ENCODE measurements around the gene LAMA1. TPM values are rescaled to one million over a fixed set of nuclear protein-coding genes. Genes with fewer than 3 reads are reported as not detected.

Gene LAMA1
- total and polyA plus RNA-seq, 8 donors, result 0.31 to 1.7 (median 1.2) TPM; not detected in 5

GRCh38 chr18:6947338-6948030 is 170.1 kb downstream of the LAMA1 start:
- 31 to 65% (median 41%) methylated on average over 8 to 10 of the region's 10 CpGs for WGBS, 5 donors
- H3K4me3 ChIP-seq, result no peak overlapping the region
- no peaks in the 10 kb centered on the region for H3K9me3 ChIP-seq
- no peak for TF ChIP-seq POLR2AphosphoS5 (IDR thresholded peaks at IDR 0.05)
- no peak for TF ChIP-seq CTCF (IDR thresholded peaks at IDR 0.05)
- no peak for TF ChIP-seq POLR2A (IDR thresholded peaks at IDR 0.05)
- no peak for TF ChIP-seq EP300 (IDR thresholded peaks at IDR 0.05)
- no peak for DNase-seq
- peaks cover 5 to 38% (median 6%) of the 10 kb centered on the region in 4 donors for H3K4me1 ChIP-seq
- H3K36me3 ChIP-seq, result no peaks in the 10 kb centered on the region
- peak overlapping the region in 1 of 5 donors; percentile 49 for H3K27ac ChIP-seq
- intact Hi-C loops (cut with DNase I; ENCODE audit: low total_unique reads), result no loop called here
- no peaks in the 10 kb centered on the region for H3K27me3 ChIP-seq

GRCh38 chr18:6943143-6943542 is 174.5 kb downstream of the LAMA1 start:
- Histone ChIP-seq H3K9me3 (no peaks in the 10 kb centered on the region), H3K4me1 (peaks cover 0 to 21% (median 6%) of the 10 kb centered on the region in 4 donors), H3K36me3 (no peaks in the 10 kb centered on the region), H3K27me3 (no peaks in the 10 kb centered on the region), H3K4me3 (no peak overlapping the region), H3K27ac (peak overlapping the region; percentile 11 to 78 (median 45))
- intact Hi-C loops (cut with DNase I; ENCODE audit: low total_unique reads), result no loop called here
- 26 to 54% (median 32%) methylated on average over 6 of the region's 6 CpGs for WGBS, 5 donors
- peak; percentile 25 to 79 for DNase-seq
- TF ChIP-seq POLR2A (IDR thresholded peaks at IDR 0.05), result no peak
- TF ChIP-seq POLR2AphosphoS5 (IDR thresholded peaks at IDR 0.05), result peak in 1 of 3 donors; percentile 78
- TF ChIP-seq CTCF (IDR thresholded peaks at IDR 0.05), result no peak
- no peak for TF ChIP-seq EP300 (IDR thresholded peaks at IDR 0.05)

- no peak for TF ChIP-seq CTCF (IDR thresholded peaks at IDR 0.05)
- no peak for TF ChIP-seq EP300 (IDR thresholded peaks at IDR 0.05)
- TF ChIP-seq POLR2A (IDR thresholded peaks at IDR 0.05), result no peak
- no peak for TF ChIP-seq POLR2AphosphoS5 (IDR thresholded peaks at IDR 0.05)
- Histone ChIP-seq H3K4me1 (peaks cover 0 to 17% (median 5%) of the 10 kb centered on the region in 4 donors), H3K36me3 (no peaks in the 10 kb centered on the region), H3K27ac (peak overlapping the region; percentile 4 to 78 (median 29)), H3K27me3 (no peaks in the 10 kb centered on the region), H3K4me3 (no peak overlapping the region), H3K9me3 (no peaks in the 10 kb centered on the region)
- 33 to 62% (median 47%) methylated on average over 3 of the region's 3 CpGs for whole genome bisulfite sequencing, 5 donors
- DNase-seq, result no peak
- intact Hi-C loops (cut with DNase I; ENCODE audit: low total_unique reads), result no loop called here
Observed at GRCh38 chr18:6942742-6943141, 174.9 kb downstream of the LAMA1 start.

- H3K4me3 ChIP-seq, result no peak overlapping the region
- no peaks in the 10 kb centered on the region for H3K9me3 ChIP-seq
- WGBS, 5 donors, result 37 to 59% (median 38%) methylated on average over 11 of the region's 11 CpGs
- no peaks in the 10 kb centered on the region for H3K27me3 ChIP-seq
- intact Hi-C loops (cut with DNase I; ENCODE audit: low total_unique reads), result no loop called here
- peaks cover 0 to 9% (median 3%) of the 10 kb centered on the region in 4 donors for H3K4me1 ChIP-seq
- DNase-seq, result no peak
- no peaks in the 10 kb centered on the region for H3K36me3 ChIP-seq
- H3K27ac ChIP-seq, result peak overlapping the region in 4 of 5 donors; percentile 16 to 64 (median 37)
- no peak for TF ChIP-seq POLR2AphosphoS5 (IDR thresholded peaks at IDR 0.05)
- no peak for TF ChIP-seq EP300 (IDR thresholded peaks at IDR 0.05)
- no peak for TF ChIP-seq CTCF (IDR thresholded peaks at IDR 0.05)
- TF ChIP-seq POLR2A (IDR thresholded peaks at IDR 0.05), result no peak
Observed at GRCh38 chr18:6941996-6942395, 175.6 kb downstream of the LAMA1 start.
